Hindlimb muscle (tissue), 1 donor: Measurements from ENCODE around the gene CCDC144A. TPM values are rescaled to one million over a fixed set of nuclear protein-coding genes. Genes with fewer than 3 reads are reported as not detected.
"Not testable (repeated sequence)": the region's sequence is repeated elsewhere in the genome, so short reads cannot be mapped to it uniquely, and the experiment has no call there.

Experiments
- DNase-seq: peaks from one replicate; pipeline ENCODE4 v3.0.0-alpha.2; 2013
- polyA plus RNA-seq: library from polyadenylated mRNA; unstranded; fragments of 120-200 nt; gene quantifications from one replicate; pipeline ENCODE4 v1.2.1, GENCODE V29; 2013; ENCODE audit not compliant: insufficient read length

CCDC144A gene, protein sequence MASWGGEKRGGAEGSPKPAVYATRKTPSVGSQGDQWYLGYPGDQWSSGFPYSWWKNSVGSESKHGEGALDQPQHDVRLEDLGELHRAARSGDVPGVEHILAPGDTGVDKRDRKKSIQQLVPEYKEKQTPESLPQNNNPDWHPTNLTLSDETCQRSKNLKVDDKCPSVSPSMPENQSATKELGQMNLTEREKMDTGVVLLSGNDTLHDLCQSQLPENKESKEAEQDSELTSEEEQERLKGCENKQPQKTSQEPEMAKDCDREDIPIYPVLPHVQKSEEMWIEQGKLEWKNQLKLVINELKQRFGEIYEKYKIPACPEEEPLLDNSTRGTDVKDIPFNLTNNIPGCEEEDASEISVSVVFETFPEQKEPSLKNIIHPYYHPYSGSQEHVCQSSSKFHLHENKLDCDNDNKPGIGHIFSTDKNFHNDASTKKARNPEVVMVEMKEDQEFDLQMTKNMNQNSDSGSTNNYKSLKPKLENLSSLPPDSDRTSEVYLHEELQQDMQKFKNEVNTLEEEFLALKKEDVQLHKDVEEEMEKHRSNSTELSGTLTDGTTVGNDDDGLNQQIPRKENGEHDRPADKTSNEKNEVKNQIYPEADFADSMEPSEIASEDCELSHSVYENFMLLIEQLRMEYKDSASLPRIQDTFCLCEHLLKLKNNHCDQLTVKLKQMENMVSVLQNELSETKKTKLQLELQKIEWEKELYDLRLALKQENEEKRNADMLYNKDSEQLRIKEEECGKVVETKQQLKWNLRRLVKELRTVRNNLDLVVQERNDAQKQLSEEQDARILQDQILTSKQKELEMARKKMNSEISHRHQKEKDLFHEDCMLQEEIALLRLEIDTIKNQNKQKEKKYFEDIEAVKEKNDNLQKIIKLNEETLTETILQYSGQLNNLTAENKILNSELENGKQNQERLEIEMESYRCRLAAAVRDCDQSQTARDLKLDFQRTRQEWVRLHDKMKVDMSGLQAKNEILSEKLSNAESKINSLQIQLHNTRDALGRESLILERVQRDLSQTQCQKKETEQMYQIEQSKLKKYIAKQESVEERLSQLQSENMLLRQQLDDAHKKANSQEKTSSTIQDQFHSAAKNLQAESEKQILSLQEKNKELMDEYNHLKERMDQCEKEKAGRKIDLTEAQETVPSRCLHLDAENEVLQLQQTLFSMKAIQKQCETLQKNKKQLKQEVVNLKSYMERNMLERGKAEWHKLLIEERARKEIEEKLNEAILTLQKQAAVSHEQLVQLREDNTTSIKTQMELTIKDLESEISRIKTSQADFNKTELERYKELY (N-terminal part only)
- polyA plus RNA-seq: 3.8 TPM

DNA sequence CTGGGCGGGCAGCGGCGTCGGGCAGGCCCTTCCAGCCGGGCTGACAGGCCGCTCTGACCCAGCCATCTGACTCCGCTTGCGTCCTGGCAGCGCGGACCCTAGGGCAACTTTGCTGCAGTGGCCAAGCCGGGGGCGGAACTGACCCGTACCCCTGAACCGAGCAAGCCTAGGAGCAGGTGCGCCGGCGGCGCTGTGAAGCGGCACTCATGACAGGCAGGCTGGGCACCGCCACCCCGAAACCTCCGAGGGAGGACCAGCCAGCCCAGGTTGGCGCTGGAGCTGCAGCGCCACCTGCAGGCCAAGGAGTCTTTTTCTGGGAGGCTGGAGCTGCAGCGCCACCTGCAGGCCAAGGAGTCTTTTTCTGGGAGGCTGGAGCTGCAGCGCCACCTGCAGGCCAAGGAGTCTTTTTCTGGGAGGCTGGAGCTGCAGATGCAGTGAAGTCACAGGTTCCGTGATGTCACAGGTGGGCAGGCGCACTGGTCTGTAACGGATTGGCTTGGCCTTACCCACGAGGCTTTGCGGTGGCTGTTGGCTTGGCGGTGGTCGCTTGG is at the start of gene CCDC144A:
Gene CCDC144A (plus strand): TSS at position 511 of the 551 bp plus-strand sequence. CDS start 160 bp downstream, outside the sequence.
- DNase-seq: not testable (repeated sequence)

DNA sequence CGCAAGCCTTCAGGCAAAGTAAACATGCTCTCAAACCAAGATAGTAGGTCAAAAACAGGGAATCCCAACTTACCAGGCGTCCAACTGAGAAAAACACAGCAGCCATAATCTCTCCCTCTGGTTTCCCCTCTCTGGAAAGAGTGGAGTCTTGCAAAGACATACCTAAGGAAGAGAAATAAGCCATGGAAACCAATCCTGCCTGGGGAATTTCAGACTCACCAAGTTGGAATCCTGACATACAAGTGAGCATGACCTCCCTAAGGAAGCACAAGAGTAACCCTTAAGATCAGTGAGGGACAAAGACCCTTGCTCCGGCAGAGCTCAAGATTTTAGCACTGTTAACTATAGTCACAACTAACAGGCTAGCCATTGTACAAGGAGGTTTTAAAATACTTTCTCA is 40.5 kb upstream of the CCDC144A start:
- no peak for DNase-seq

DNA sequence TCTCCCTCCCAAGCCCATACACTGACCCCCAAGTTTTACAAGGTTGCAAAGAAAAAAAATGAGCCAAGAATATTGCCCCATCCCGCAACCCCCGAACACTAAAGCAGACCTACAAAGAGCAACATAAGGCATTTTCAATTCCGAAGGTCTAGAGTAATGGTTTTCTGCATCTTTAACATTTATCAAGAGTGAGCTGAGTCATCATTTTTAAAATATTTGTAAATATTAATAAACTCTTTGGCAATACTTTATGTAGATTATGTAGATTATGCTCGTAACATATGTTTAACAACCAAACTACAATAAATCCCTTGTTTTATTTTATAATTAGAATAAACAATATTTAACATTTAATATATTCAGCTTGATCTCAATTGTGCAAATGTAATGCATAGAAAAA is 37.8 kb upstream of the CCDC144A start:
- DNase-seq: no peak

DNA sequence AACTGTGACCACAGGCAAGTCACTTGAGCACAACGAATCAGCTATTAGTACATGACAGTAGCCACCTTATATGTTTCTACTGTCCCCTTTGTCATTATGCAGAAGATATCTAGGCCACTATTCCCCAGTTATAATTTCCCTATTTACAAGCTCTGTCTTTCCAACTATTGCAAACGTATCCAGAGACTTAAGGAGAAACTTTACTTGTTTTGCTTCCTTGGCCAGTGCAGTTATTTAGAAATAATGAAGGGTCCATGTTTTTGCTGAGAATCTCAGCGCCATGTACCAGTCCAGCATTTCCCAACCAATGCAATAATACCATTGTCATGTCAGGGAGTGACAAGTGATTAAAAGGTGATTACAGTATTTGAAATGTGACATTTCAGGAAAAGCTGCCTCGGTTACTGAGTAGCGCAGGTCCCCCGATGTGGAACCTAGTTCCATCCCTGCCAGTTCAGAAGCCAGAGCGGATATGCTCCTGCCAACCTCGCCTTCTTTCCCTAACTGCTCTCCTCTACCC is 37.1 kb upstream of the CCDC144A start:
- DNase-seq: peak; percentile 29

DNA sequence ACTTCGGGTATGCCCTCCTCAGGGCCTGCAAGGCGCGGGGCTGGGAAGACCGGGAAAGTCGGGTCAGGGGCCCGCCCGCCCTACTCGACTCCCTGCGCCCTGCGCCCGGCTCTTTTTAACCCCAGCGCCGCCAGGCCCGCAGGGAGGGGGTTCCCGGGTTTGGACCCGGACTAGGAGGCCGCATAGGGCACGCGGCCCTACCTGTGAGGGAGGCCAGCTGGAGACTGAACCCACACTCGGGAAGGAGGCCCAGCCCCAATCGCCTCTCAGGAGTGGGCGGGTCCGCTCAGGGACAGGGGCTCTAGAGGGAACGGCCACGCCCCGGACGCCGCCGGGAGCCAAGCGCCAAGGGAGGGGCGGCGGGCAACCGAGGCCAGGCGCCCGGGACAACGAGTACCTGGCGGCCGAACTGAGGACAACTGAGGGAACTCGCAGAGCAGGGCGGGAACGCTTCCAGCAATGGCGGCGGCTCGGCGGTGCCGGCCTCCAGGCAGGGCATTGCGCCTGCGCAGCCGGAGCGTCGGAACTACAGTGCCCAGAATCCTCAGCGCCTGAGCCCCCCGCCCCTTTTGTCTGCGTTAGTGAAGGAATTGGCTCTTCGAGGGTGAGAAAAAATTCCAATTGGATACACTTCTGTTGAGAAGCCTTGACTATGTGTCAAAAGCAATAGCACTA is 36.5 kb upstream of the CCDC144A start, which contains the start of gene ZNF624:
Gene ZNF624 (minus strand): TSS at position 484 of the 675 bp plus-strand sequence.
- peak; percentile 94 for DNase-seq

DNA sequence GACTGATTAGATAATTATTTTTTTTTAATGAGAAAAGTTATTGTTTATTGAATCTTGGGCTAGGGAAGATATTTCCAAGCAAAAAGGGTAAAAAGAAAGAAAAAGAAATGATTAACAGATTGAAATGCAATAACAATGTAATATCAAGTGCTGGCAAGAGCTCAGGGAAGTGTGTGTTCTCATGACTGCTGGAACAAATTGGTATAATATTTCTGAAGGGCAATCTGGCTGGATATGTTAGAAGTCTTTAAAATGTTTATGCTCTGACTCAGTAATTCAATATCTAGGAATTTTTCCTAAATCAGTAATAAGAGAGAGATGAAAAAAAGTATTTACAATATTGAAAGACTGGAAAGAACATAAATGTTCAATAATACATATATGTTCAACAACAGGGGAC is 28.8 kb upstream of the CCDC144A start:
- no peak for DNase-seq

DNA sequence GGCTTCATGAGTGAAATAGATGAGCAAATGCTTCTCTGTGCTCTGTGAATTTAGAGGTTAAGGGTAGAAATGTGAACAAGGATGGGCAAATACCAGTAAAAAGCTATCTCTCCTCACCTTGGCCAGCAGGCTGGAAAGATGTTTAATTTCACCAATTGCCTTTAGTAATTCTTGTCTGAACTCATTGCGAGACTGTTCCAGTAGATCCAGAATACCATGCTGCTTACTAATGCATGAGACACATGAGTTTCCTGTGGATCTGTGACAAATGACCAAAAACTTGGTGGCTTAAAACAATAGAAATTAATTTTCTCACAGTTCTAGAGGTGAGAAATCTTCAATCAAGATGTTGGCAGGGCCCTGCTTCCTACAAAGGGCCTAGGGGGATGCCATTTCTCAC is 27.1 kb upstream of the CCDC144A start:
- DNase-seq: no peak

DNA sequence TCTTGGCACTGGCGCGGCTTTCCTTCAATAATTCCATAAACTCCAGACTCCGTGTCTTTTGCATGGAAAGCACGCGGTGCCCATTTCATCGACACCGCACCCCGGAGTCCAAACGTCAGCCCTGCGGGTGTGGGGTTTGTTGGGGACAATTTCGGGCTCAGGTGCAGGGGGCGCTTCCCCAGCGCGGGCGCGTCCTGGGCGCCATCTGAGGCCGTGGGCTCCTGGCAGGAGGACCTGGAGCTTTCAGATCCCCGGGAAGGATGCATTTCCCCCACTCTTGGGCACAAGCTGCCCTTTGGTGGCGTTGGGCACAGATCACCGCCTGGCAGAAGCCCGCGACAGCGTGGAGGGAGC is 23.5 kb upstream of the CCDC144A start:
- not testable (repeated sequence) for DNase-seq

DNA sequence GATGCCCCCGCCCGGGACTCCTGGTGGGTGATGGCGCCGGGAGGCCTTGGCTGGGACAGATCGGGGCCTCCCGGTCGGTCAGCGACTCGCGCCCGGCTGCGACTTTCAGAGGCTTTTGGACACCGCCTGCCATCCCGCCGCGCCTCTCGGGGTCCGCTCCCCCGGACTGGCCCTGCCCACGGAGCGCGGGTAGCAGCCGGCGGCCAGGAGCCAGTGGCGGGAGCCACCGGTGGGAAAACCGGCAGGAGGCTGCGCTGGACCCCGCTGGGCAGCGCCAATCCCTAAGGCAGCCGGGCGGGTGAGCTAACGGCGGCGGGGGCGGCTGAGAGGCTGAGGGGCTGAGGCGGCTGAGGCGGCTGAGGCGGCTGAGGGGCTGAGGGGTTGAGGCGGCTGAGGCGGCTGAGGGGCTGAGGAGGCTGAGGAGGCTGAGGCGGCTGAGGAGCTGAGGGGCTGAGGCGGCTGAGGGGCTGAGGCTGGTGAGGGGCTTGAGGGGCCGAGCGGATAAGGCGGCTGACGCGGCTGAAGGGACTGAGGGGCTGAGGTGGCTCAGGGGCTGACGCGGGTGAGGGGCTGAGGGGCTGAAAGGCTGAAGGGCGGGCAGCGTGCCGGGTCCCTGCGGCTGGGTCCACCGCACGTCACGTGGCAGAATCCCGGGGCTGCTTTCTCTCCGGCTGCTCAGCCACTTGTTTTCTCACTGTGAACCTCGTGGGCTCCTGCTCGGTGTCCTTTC is 23.0 kb upstream of the CCDC144A start:
- DNase-seq: peak; percentile 13

DNA sequence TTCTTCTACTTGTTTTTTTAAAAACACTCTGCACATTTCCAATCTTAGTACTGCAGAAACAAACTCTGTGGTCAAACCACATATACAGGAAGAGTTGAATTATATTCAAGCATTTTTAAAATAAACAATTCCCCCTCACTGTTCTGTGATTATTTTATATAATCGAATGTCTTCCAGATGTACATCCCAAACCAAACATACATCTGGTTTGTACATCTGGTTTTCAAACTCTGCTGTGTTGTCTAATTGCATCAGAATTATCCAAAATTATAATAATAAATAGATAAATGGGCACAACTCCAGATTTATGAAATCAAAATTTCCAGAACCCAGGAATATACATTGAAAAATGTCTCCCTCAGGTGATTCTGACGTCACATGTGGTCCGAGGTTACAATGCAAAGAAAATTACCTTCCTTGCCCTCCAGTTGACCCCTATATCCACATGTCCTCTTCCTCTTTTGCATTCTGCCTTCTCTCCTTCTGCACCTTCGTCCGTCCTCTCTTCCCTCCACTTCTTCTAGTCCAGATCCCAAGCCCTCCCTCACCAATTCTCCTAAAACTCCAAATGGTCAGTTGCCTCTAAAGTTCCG is 13.3 kb upstream of the CCDC144A start:
- peak; percentile 20 for DNase-seq

DNA sequence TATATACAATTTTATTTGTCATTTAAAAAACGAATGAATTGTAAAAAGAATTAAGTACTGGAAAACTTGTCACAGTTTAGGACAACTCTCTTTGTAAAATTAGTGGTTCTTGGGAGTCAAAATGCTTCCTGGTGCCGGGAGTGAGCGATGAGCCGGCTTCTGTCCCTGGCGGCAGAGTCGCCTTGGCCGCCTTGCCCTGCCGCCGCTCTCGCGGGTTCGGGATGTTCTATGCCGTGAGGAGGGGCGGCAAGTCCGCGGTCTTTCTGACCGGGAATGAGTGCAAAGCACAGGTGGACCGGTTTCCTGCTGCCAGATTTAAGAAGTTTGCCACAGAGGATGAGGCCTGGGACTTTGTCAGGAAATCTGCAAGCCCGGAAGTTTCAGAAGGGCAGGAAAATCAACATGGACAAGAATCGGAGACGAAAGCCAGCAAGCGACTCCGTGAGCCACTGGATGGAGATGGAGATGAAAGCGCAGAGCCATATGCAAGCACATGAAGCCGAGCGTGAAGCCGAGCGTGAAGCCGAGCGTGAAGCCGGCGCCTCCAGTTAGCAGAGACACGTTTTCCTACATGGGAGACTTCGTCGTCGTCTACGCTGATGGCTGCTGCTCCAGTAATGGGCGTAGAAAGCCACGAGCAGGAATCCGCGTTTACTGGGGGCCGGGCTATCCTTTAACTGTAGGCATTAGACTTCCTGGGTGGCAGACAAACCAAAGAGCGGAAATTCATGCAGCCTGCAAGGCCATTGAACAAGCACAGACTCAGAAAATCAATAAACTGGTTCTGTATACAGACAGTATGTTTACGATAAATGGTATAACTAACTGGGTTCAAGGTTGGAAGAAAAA is 6.5 kb upstream of the CCDC144A start:
- DNase-seq: peak; percentile 15

DNA sequence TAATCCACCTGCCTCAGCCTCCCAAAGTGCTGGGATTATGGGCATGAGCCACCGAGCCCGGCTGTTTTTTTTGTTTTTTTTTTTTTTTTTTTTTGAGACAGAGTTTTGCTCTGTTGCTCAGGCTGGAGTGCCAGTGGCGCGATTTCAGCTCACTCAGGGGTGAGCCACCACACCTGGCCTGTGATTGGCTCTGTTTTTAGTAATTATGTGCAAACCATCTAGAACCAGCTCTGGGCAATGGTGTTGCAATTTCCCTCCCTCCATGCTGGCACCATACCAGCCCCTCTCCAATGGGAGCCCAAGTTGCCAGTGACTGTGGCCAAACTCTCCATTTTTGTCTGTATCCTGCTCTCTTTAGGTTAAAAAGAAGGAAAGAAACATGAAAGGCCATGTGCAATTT is 4.0 kb upstream of the CCDC144A start:
- not testable (repeated sequence) for DNase-seq

DNA sequence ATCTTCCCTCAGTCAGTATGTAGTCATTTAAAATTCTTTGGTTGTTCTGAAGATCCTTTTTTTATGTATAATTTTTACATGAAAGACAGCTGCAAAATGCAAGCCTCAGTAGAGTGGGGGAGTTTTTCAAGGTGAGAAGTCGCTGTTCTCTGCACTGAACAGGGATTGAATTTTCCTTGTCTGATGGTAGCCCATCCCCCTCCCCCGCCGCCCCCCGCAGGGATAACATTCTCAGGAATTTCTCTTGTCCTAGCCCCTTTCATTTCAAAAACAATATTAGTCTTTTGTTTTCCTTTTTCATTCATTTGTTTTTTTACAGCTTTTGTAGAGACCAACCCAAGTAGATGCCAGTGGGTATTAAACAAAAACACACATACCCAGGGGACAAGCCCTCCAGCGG is 2.9 kb upstream of the CCDC144A start:
- DNase-seq: not testable (repeated sequence)

DNA sequence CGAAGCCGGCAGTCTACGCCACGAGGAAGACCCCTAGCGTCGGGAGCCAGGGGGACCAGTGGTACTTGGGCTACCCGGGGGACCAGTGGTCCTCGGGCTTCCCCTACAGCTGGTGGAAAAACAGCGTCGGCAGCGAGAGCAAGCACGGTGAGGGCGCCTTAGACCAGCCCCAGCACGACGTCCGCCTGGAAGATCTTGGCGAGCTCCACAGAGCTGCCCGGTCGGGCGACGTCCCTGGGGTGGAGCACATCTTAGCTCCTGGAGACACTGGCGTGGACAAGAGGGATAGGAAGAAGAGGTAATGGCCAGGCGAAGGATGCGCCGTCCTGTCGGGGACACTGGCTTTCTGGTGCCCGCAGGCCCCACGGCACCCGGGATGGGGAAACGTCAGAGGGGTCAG is 406 bp downstream of the CCDC144A start:
- DNase-seq: not testable (repeated sequence)

DNA sequence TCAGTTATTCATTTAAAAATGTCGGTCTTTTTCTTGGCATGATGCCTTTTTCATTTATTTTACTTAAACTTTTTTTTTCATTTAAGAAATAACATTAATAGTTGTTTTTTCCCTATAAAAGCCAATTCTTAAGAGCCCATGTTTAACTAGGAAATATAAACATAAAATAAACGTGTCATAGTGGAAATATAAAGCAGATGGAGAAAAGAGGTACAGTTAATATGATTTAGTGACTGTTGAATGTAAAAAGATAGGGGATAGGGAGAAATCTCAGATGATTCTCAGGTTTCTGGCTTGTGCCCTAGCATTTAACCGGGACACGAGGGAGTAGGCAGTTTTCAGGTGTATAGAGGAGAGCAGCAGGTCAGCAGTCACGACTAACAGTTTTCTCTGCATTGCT is 7.6 kb downstream of the CCDC144A start:
- not testable (repeated sequence) for DNase-seq

DNA sequence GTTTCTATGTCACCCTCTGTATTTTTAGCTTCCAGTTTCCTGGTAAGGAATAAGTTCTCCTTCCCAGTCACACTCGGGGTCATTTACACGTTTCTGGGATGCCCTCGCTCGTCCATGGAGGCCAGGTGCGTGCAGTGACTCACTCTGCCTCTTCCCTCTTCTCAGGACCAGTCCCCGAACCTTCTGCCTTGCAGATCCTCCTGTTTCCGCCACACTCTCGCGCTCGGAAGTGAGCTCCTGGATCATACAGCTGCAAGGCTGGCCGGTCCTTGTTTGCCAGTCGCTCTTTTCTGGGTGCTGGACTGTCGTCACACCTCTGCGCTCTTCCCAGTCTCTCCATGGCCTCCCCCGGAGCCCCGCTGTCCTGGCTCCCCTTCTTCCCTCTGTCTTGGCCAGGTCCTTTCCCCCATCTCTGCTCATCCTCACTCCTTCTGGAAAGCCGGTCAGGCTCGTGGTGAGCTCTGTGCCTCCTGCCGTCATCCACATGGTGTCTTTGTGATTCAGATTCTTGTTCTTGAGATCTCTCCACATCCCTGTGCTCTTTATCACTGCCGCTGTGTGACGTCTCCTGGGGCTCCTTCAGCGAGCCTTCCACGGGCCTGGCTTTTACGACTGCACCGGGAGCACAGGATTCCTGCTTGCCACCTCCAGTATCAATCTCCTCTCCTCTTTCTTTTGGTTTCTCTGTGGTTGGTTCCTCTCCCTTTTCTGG is 55.6 kb downstream of the CCDC144A start:
- not testable (repeated sequence) for DNase-seq

DNA sequence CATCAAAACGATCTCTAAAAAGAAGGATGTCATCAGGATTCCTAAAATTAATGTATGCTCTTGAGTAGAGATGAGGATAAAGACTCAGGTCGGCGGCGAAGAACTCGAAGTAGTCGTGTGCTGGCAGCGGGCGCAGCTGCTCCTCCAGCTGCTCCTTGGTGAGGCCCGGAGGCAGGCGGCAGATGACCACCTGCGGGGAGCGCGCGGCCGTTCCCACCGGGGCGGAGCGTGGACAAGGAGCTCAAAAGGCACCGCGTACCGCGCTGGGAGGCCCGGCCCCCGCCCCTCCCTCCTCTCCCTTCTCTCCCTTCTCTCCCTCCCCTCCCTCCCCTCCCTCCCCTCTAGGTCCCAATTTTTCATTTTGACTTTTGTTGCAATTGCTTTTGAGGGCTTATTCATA is 56.5 kb downstream of the CCDC144A start:
- DNase-seq: not testable (repeated sequence)

DNA sequence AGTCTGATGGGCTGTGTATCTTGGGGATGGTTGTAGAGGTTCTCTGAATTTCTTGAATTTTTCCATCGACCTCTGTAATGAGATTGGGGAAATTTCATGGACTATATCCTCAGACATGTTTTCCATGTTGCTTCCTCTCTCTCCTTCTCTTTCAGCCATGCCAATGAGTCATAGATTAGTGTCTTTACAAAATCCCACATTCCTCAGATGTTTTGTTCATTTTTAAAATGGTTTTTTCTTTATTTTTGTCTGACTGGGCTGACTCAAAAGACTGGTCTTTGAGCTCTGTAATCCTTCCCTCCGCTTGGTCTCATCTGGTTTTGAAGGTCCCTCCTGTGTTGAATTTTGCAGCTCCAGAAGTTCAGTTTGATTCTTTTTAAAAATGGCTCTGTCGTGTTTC is 60.5 kb downstream of the CCDC144A start:
- not testable (repeated sequence) for DNase-seq
